ENCODE data around the gene TEX53.

TEX53 gene

DNA sequence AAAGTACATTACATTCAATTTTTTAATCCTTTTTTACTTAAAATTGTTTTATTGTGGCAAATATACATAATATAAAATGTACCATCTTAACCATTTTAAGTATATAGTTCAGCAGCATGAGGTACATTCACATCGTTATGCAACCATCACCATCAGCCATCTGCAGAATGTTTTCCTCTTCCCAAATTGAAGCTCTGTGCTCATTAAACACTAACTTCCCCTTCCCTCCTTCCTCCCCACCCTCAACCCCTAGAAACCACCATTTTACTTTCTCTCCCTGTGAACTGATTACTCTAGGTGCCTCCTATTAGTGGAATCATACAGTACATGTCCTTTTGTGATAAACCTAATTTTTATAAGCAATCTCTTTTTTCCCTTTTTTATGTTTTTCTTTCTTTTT lies 15.6 kb downstream of the TEX53 start:
- H2AFZ ChIP-seq (ENCODE audit: low read length), result no peak overlapping the region
- no peak for DNase-seq (ENCODE audit: low spot score)
- no CpG with 5 or more reads among the region's 1 CpG for WGBS, 2 donors (ENCODE audit: extremely low coverage in 2 of 2, insufficient read length in 2 of 2, insufficient replicate concordance in 1 of 2)

DNA sequence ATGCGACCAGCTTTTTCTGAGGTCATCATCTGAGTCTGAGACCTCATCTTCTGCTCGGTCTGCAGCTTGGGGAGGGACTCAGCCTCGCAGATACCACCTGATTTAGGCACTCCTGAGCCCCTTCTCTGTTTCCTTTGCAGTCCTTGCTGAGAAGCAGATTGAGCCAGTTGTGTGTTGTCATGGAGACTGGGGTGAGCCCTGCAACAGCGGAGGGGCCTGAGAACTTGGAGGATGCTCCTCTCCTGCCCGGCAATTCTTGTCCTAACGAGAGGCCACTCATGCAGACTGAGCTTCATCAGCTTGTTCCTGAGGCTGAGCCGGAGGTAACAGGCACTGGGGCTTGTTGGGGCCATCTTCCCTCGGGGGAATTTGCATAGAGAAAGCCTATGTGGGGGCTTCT lies 19.2 kb downstream of the TEX53 start:
- Histone ChIP-seq H3K9ac (ENCODE audit: low read depth, low read length, poor library complexity) (no peak overlapping the region), H3K23ac (ENCODE audit: low read depth, low read length, poor library complexity) (no peak overlapping the region), H3K27me3 (ENCODE audit: control insufficient read depth in 3 of 3, insufficient read depth in 3 of 3, low read depth in 1 of 3, low read length in 3 of 3) (no peaks in the 10 kb centered on the region), H4K91ac (ENCODE audit: low read depth, low read length, poor library complexity) (no peak overlapping the region), H2BK12ac (ENCODE audit: low read length) (no peak overlapping the region), H2BK15ac (ENCODE audit: low read length) (no peak overlapping the region), H2BK5ac (ENCODE audit: low read length) (no peak overlapping the region), H3K79me1 (ENCODE audit: low read depth, low read length) (no peaks in the 10 kb centered on the region), H3K14ac (ENCODE audit: low read length) (no peak overlapping the region), H3K4me3 (ENCODE audit: low read length in 2 of 2) (no peak overlapping the region), H3K4ac (ENCODE audit: low read length) (no peak overlapping the region), H3K36me3 (replicated peaks in 1 of 2; ENCODE audit: control insufficient read depth in 2 of 2, insufficient read depth in 2 of 2, low read length in 2 of 2) (peaks cover 0 to 21% of the 10 kb centered on the region in 2 donors), H3K4me1 (ENCODE audit: control insufficient read depth in 2 of 2, insufficient read depth in 1 of 2, low read depth in 1 of 2, low read length in 2 of 2) (peaks cover 2 to 4% of the 10 kb centered on the region in 2 donors), H3K9me3 (replicated peaks in 1 of 2; ENCODE audit: control insufficient read depth in 2 of 2, insufficient read depth in 1 of 2, low read depth in 1 of 2, low read length in 2 of 2) (no peaks in the 10 kb centered on the region), H2AK5ac (ENCODE audit: low read depth, low read length) (no peak overlapping the region), H2AFZ (ENCODE audit: low read length) (peak overlapping the region; percentile 62), H2BK120ac (ENCODE audit: low read depth, low read length) (no peak overlapping the region), H3K18ac (ENCODE audit: low read length) (no peak overlapping the region), H3K27ac (replicated peaks; ENCODE audit: low read length) (no peak overlapping the region), H3K4me2 (ENCODE audit: insufficient read depth, low read length, poor library complexity, severe bottlenecking) (no peak overlapping the region), H4K8ac (ENCODE audit: low read depth, low read length) (no peak overlapping the region)
- no peak for DNase-seq (ENCODE audit: low spot score)
- WGBS, 2 donors (ENCODE audit: extremely low coverage in 2 of 2, insufficient read length in 2 of 2, insufficient replicate concordance in 1 of 2), result no CpG with 5 or more reads among the region's 8 CpGs

More for the DNA sequence above, 15.6 kb downstream of the TEX53 start:
- H2BK5ac ChIP-seq (ENCODE audit: low read length), result no peak overlapping the region
- no peaks in the 10 kb centered on the region for H3K27me3 ChIP-seq (ENCODE audit: control insufficient read depth in 3 of 3, insufficient read depth in 3 of 3, low read depth in 1 of 3, low read length in 3 of 3)
- H3K18ac ChIP-seq (ENCODE audit: low read length), result no peak overlapping the region
- no peak overlapping the region for H2AK5ac ChIP-seq (ENCODE audit: low read depth, low read length)
- peaks cover 0 to 29% of the 10 kb centered on the region in 2 donors for H3K36me3 ChIP-seq (replicated peaks in 1 of 2; ENCODE audit: control insufficient read depth in 2 of 2, insufficient read depth in 2 of 2, low read length in 2 of 2)
- H3K4me1 ChIP-seq (ENCODE audit: control insufficient read depth in 2 of 2, insufficient read depth in 1 of 2, low read depth in 1 of 2, low read length in 2 of 2), result peaks cover 2 to 4% of the 10 kb centered on the region in 2 donors
- no peak overlapping the region for H3K4me2 ChIP-seq (ENCODE audit: insufficient read depth, low read length, poor library complexity, severe bottlenecking)
- H3K79me1 ChIP-seq (ENCODE audit: low read depth, low read length), result no peaks in the 10 kb centered on the region
- no peak overlapping the region for H3K23ac ChIP-seq (ENCODE audit: low read depth, low read length, poor library complexity)
- no peak overlapping the region for H3K27ac ChIP-seq (replicated peaks; ENCODE audit: low read length)
- no peak overlapping the region for H3K9ac ChIP-seq (ENCODE audit: low read depth, low read length, poor library complexity)
- no peak overlapping the region for H3K4ac ChIP-seq (ENCODE audit: low read length)
- H4K8ac ChIP-seq (ENCODE audit: low read depth, low read length), result no peak overlapping the region
- H3K4me3 ChIP-seq (ENCODE audit: low read length in 2 of 2), result no peak overlapping the region
- no peak overlapping the region for H3K14ac ChIP-seq (ENCODE audit: low read length)
- no peak overlapping the region for H2BK120ac ChIP-seq (ENCODE audit: low read depth, low read length)
- H2BK15ac ChIP-seq (ENCODE audit: low read length), result no peak overlapping the region
- no peak overlapping the region for H4K91ac ChIP-seq (ENCODE audit: low read depth, low read length, poor library complexity)
- no peak overlapping the region for H2BK12ac ChIP-seq (ENCODE audit: low read length)
- H3K9me3 ChIP-seq (replicated peaks in 1 of 2; ENCODE audit: control insufficient read depth in 2 of 2, insufficient read depth in 1 of 2, low read depth in 1 of 2, low read length in 2 of 2), result no peaks in the 10 kb centered on the region

DNA sequence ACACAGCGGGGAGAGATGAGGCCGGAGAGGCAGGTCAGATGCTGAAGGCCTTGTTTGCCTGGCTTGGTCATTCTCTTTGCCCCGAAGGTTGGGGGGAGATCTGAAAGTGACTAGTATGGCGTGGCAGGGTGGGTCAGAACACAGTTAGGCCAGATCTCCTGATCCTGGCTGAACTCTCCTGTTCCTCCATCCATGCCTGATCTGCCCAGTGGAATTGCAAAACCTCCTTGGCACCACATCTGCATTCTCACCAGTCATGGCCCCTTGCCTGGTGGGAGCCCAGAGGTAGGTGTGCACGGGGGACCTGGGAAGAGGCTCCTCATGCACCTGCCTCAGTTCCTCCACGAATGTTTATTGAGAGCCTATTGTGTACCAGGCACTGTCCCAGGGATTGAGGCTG lies 23.2 kb downstream of the TEX53 start:
- H2AK5ac ChIP-seq (ENCODE audit: low read depth, low read length), result no peak overlapping the region
- H3K27me3 ChIP-seq (ENCODE audit: control insufficient read depth in 3 of 3, insufficient read depth in 3 of 3, low read depth in 1 of 3, low read length in 3 of 3), result no peaks in the 10 kb centered on the region
- no peak overlapping the region for H4K91ac ChIP-seq (ENCODE audit: low read depth, low read length, poor library complexity)
- H3K79me1 ChIP-seq (ENCODE audit: low read depth, low read length), result no peaks in the 10 kb centered on the region
- no peak overlapping the region for H2BK12ac ChIP-seq (ENCODE audit: low read length)
- H3K4me1 ChIP-seq (ENCODE audit: control insufficient read depth in 2 of 2, insufficient read depth in 1 of 2, low read depth in 1 of 2, low read length in 2 of 2), result peaks cover 2 to 4% of the 10 kb centered on the region in 2 donors
- H2BK120ac ChIP-seq (ENCODE audit: low read depth, low read length), result no peak overlapping the region
- H2AFZ ChIP-seq (ENCODE audit: low read length), result no peak overlapping the region
- no peak overlapping the region for H3K27ac ChIP-seq (replicated peaks; ENCODE audit: low read length)
- WGBS, 2 donors (ENCODE audit: extremely low coverage in 2 of 2, insufficient read length in 2 of 2, insufficient replicate concordance in 1 of 2), result no CpG with 5 or more reads among the region's 6 CpGs
- H4K8ac ChIP-seq (ENCODE audit: low read depth, low read length), result peak overlapping the region; percentile 55
- H3K9me3 ChIP-seq (replicated peaks in 1 of 2; ENCODE audit: control insufficient read depth in 2 of 2, insufficient read depth in 1 of 2, low read depth in 1 of 2, low read length in 2 of 2), result no peaks in the 10 kb centered on the region
- H3K14ac ChIP-seq (ENCODE audit: low read length), result no peak overlapping the region
- H3K9ac ChIP-seq (ENCODE audit: low read depth, low read length, poor library complexity), result no peak overlapping the region
- H3K4ac ChIP-seq (ENCODE audit: low read length), result no peak overlapping the region
- no peak overlapping the region for H2BK5ac ChIP-seq (ENCODE audit: low read length)
- no peak overlapping the region for H3K18ac ChIP-seq (ENCODE audit: low read length)
- H3K36me3 ChIP-seq (replicated peaks in 1 of 2; ENCODE audit: control insufficient read depth in 2 of 2, insufficient read depth in 2 of 2, low read length in 2 of 2), result peaks cover 0 to 13% of the 10 kb centered on the region in 2 donors
- no peak overlapping the region for H2BK15ac ChIP-seq (ENCODE audit: low read length)
- no peak overlapping the region for H3K4me3 ChIP-seq (ENCODE audit: low read length in 2 of 2)
- DNase-seq (ENCODE audit: low spot score), result no peak
- no peak overlapping the region for H3K4me2 ChIP-seq (ENCODE audit: insufficient read depth, low read length, poor library complexity, severe bottlenecking)
- H3K23ac ChIP-seq (ENCODE audit: low read depth, low read length, poor library complexity), result no peak overlapping the region

DNA sequence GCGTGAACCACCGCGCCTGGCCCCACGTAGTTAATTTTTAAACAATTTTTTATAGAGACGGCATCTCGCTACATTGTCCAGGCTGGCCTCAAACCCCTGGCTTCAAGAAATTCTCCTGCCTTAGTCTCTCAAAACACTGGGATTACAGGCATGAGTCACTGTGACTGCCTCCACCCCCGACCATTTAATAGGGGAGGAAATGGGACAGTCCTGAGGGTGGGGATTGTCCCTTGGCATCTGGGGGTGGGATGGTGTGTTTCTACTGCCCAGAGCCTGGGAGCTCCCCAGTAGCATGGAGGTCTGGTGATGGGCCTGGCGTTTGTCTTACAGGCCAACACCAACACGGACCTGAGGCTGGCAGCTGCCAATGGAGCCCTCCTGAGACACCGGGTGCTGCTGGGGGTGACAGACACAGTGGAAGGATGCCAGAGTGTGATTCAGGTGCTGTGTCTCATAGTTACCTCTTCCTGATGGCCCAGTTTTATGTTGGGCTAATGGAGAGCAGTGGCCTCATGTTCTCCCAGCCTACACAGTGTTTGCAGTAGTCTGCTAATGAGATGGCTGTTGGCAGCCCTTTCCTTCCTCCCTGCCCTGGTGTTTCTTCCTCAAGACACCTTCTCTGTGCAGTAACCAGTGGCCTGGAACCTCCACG lies 24.0 kb downstream of the TEX53 start:
- Histone ChIP-seq H3K4me2 (ENCODE audit: insufficient read depth, low read length, poor library complexity, severe bottlenecking) (no peak overlapping the region), H2BK15ac (ENCODE audit: low read length) (no peak overlapping the region), H4K8ac (ENCODE audit: low read depth, low read length) (no peak overlapping the region), H3K23ac (ENCODE audit: low read depth, low read length, poor library complexity) (no peak overlapping the region), H3K4ac (ENCODE audit: low read length) (no peak overlapping the region), H3K9me3 (replicated peaks in 1 of 2; ENCODE audit: control insufficient read depth in 2 of 2, insufficient read depth in 1 of 2, low read depth in 1 of 2, low read length in 2 of 2) (no peaks in the 10 kb centered on the region), H4K91ac (ENCODE audit: low read depth, low read length, poor library complexity) (no peak overlapping the region), H2BK12ac (ENCODE audit: low read length) (no peak overlapping the region), H3K18ac (ENCODE audit: low read length) (no peak overlapping the region), H3K36me3 (replicated peaks in 1 of 2; ENCODE audit: control insufficient read depth in 2 of 2, insufficient read depth in 2 of 2, low read length in 2 of 2) (peaks cover 0 to 9% of the 10 kb centered on the region in 2 donors), H2BK120ac (ENCODE audit: low read depth, low read length) (no peak overlapping the region), H3K4me1 (ENCODE audit: control insufficient read depth in 2 of 2, insufficient read depth in 1 of 2, low read depth in 1 of 2, low read length in 2 of 2) (peaks cover 2 to 4% of the 10 kb centered on the region in 2 donors), H3K27ac (replicated peaks; ENCODE audit: low read length) (no peak overlapping the region), H2BK5ac (ENCODE audit: low read length) (no peak overlapping the region), H3K9ac (ENCODE audit: low read depth, low read length, poor library complexity) (no peak overlapping the region), H3K4me3 (ENCODE audit: low read length in 2 of 2) (no peak overlapping the region), H3K79me1 (ENCODE audit: low read depth, low read length) (no peaks in the 10 kb centered on the region), H2AK5ac (ENCODE audit: low read depth, low read length) (no peak overlapping the region), H3K14ac (ENCODE audit: low read length) (no peak overlapping the region), H2AFZ (ENCODE audit: low read length) (no peak overlapping the region), H3K27me3 (ENCODE audit: control insufficient read depth in 3 of 3, insufficient read depth in 3 of 3, low read depth in 1 of 3, low read length in 3 of 3) (no peaks in the 10 kb centered on the region)
- no CpG with 5 or more reads among the region's 11 CpGs for WGBS, 2 donors (ENCODE audit: extremely low coverage in 2 of 2, insufficient read length in 2 of 2, insufficient replicate concordance in 1 of 2)
- no peak for DNase-seq (ENCODE audit: low spot score)
